ENCODE results near the gene IFNA14. TPM values are rescaled to one million over a fixed set of nuclear protein-coding genes. Genes with fewer than 3 reads are reported as not detected.
"Not testable (repeated sequence)": the region's sequence is repeated elsewhere in the genome, so short reads cannot be mapped to it uniquely, and the experiment has no call there.

The IFNA14 gene
- total and polyA plus RNA-seq, 10 donors, result not detected

DNA sequence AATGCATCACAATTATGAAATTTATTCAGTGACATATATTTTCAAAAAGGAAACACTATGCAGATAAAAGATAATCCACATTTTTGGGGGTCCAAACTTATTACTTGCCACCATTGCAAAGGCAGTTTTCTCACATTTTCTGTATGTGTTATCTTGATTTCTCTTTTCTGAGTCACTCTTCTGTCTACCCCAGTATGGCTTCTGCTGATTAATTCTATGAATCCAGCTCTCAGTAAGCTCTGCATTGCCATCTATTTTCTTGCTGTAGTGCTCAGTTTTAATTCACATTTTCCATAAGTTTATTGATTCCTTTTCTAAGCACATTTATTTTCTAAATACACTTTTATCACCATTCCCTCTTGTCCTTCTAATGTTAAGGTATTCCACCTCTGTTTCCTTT is 34.6 kb downstream of the IFNA14 start:
- no peak for TF ChIP-seq POLR2A (IDR thresholded peaks at IDR 0.05)
- no peak for TF ChIP-seq POLR2AphosphoS5 (IDR thresholded peaks at IDR 0.05)
- TF ChIP-seq, protein P1, sequence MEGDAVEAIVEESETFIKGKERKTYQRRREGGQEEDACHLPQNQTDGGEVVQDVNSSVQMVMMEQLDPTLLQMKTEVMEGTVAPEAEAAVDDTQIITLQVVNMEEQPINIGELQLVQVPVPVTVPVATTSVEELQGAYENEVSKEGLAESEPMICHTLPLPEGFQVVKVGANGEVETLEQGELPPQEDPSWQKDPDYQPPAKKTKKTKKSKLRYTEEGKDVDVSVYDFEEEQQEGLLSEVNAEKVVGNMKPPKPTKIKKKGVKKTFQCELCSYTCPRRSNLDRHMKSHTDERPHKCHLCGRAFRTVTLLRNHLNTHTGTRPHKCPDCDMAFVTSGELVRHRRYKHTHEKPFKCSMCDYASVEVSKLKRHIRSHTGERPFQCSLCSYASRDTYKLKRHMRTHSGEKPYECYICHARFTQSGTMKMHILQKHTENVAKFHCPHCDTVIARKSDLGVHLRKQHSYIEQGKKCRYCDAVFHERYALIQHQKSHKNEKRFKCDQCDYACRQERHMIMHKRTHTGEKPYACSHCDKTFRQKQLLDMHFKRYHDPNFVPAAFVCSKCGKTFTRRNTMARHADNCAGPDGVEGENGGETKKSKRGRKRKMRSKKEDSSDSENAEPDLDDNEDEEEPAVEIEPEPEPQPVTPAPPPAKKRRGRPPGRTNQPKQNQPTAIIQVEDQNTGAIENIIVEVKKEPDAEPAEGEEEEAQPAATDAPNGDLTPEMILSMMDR (IDR thresholded peaks at IDR 0.05 in 8 of 11, conservative IDR thresholded peaks at IDR 0.05 in 3 of 11), result no peak
- DNase-seq, result no peak
- Histone ChIP-seq H3K9me3 (peaks cover 0 to 4% (median 0%) of the 10 kb centered on the region in 8 donors), H3K4me1 (no peaks in the 10 kb centered on the region), H3K36me3 (no peaks in the 10 kb centered on the region), H3K27me3 (replicated peaks in 1 of 7) (no peaks in the 10 kb centered on the region), H3K27ac (no peak overlapping the region), H3K4me3 (no peak overlapping the region)
- intact Hi-C loops (cut with DNase I; ENCODE audit: low total_unique reads), result no loop called here

DNA sequence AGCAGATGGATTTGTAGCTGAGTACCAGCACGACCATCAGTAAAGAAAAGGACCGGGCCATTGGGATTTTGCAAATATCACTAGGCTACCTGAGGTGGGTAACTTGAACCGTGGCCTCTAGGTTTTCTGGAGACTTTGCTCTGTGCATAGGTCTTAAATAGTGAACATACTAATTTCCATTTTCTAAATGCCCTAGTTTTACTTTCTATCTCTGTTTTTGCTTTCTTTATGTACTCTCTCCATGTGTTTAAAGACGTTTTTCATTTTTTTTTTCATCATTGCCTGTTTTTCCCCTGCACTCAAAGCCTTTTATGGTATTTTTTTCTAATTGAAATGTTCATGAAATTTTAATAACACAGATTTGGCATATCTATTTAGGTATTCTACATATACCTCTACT is 37.7 kb downstream of the IFNA14 start, which contains the start of gene IFNA7:
IFNA7 (minus strand) TSS at position 101 of the 400 bp plus-strand sequence; CDS start at position 61, 40 bp downstream.
- WGBS, 5 donors, result 63 to 81% (median 73%) methylated on average over 4 of the region's 4 CpGs
- H3K27ac ChIP-seq; H3K27me3 ChIP-seq (replicated peaks in 1 of 7); H3K9me3 ChIP-seq; intact Hi-C loops (cut with DNase I; ENCODE audit: low total_unique reads); DNase-seq; H3K4me3 ChIP-seq; H3K36me3 ChIP-seq; H3K4me1 ChIP-seq: not testable (repeated sequence)

DNA sequence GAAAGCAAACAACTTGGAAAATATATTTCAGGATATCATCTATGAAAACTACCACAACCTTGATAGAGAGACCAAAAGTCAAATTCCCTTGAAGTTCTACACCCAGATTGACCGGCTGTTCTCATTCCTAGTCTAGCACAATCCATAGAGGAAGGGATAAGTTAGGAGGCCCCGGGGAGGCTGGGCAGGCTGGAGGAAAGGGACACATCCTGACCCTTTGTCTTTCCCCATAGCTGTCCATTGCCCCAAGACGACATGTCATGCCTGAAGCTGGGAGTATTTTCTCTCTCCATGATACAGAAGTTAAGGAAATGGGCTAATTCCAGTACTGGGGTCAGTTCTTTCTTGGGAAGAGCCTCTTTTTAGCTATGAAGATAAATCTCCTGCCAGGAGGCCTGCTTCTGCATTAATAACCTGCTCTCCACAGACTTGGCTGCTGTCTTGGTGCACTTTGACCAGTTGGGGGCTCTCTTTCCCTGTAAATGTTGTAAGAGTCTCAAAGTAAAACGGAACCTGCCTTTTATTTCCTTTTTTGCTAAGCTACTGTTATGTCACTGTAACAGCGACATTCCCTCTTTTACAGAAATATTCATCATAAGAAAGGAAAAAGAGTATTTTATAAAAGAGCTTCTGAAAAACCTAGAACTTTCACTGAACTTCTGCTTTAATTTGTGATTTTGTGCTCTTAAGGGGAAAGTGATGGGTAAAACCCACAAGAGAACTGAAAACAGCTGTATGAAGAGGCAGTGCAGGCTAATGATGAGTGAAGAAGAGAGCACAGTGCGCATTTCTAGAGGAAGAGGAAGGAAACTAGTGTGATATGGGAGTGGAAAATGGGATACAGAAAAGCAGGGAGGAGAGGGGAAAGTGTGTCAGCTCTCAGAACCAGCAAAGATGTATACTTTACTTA is 44.7 kb downstream of the IFNA14 start:
- H3K27me3 ChIP-seq (replicated peaks in 1 of 7); H3K4me3 ChIP-seq; H3K36me3 ChIP-seq; DNase-seq; H3K27ac ChIP-seq; H3K4me1 ChIP-seq; H3K9me3 ChIP-seq; intact Hi-C loops (cut with DNase I; ENCODE audit: low total_unique reads): not testable (repeated sequence)
- 31 to 38% (median 33%) methylated on average over 6 of the region's 6 CpGs for WGBS, 5 donors
- TF ChIP-seq, protein P1 (IDR thresholded peaks at IDR 0.05 in 8 of 11, conservative IDR thresholded peaks at IDR 0.05 in 3 of 11), result peak in 10 of 11 experiments; percentile 30 to 77 (median 55)

Other genes starting within 250 kb of the IFNA14 start
- 10 to 100 TPM in 2 of 7 donors, 1 to 10 TPM in 5; 5.9 to 18.0 (median 7.9) TPM for gene HACD4, start 208.4 kb downstream of the IFNA14 start, total RNA-seq
- 1 to 10 TPM; 1.6 to 3.0 (median 2.4) TPM for gene HACD4, start 208.4 kb downstream of the IFNA14 start, polyA plus RNA-seq
- gene IFNB1, start 162.1 kb downstream of the IFNA14 start, total RNA-seq, result not detected
- not detected for gene IFNB1, start 162.1 kb downstream of the IFNA14 start, polyA plus RNA-seq
- not detected for gene IFNW1, start 98.2 kb downstream of the IFNA14 start, total RNA-seq
- not detected for gene IFNW1, start 98.2 kb downstream of the IFNA14 start, polyA plus RNA-seq
- not detected for gene IFNA21, start 73.3 kb downstream of the IFNA14 start, total RNA-seq
- gene IFNA21, start 73.3 kb downstream of the IFNA14 start, polyA plus RNA-seq, result not detected
- gene IFNA4, start 52.4 kb downstream of the IFNA14 start, total RNA-seq, result not detected
- not detected for gene IFNA4, start 52.4 kb downstream of the IFNA14 start, polyA plus RNA-seq
- gene IFNA7, start 37.8 kb downstream of the IFNA14 start, total RNA-seq, result not detected
- gene IFNA7, start 37.8 kb downstream of the IFNA14 start, polyA plus RNA-seq, result not detected
- gene IFNA10, start 32.9 kb downstream of the IFNA14 start, total RNA-seq, result not detected
- gene IFNA10, start 32.9 kb downstream of the IFNA14 start, polyA plus RNA-seq, result not detected
- gene IFNA16, start 22.7 kb downstream of the IFNA14 start, total RNA-seq, result not detected
- gene IFNA16, start 22.7 kb downstream of the IFNA14 start, polyA plus RNA-seq, result not detected
- not detected for gene IFNA17, start 11.8 kb downstream of the IFNA14 start, total RNA-seq
- not detected for gene IFNA17, start 11.8 kb downstream of the IFNA14 start, polyA plus RNA-seq
- 1 to 10 TPM in 1 of 7 donors, not detected in 6; 1.2 TPM for gene IFNA5, start 65.3 kb upstream of the IFNA14 start, total RNA-seq
- not detected for gene IFNA5, start 65.3 kb upstream of the IFNA14 start, polyA plus RNA-seq
- gene KLHL9, start 95.4 kb upstream of the IFNA14 start, total RNA-seq, result 10 to 100 TPM; 21.5 to 32.7 (median 27.8) TPM
- gene KLHL9, start 95.4 kb upstream of the IFNA14 start, polyA plus RNA-seq, result 10 to 100 TPM in 1 of 3 donors, 1 to 10 TPM in 2; 7.7 to 11.4 (median 8.3) TPM
- under 1 TPM in 1 of 7 donors, not detected in 6; 0.23 TPM for gene IFNA6, start 110.9 kb upstream of the IFNA14 start, total RNA-seq
- not detected for gene IFNA6, start 110.9 kb upstream of the IFNA14 start, polyA plus RNA-seq
- 1 to 10 TPM in 1 of 7 donors, under 1 TPM in 3, not detected in 3; 0.25 to 1.7 (median 0.90) TPM for gene IFNA13, start 128.1 kb upstream of the IFNA14 start, total RNA-seq
- under 1 TPM in 1 of 3 donors, not detected in 2; 0.17 TPM for gene IFNA13, start 128.1 kb upstream of the IFNA14 start, polyA plus RNA-seq
- gene IFNA2, start 145.4 kb upstream of the IFNA14 start, total RNA-seq, result under 1 TPM in 2 of 7 donors, not detected in 5; 0.86 to 0.88 TPM
- not detected for gene IFNA2, start 145.4 kb upstream of the IFNA14 start, polyA plus RNA-seq
- not detected for gene IFNA8, start 169.1 kb upstream of the IFNA14 start, total RNA-seq
- not detected for gene IFNA8, start 169.1 kb upstream of the IFNA14 start, polyA plus RNA-seq
- gene IFNA1, start 200.4 kb upstream of the IFNA14 start, total RNA-seq, result not detected
- not detected for gene IFNA1, start 200.4 kb upstream of the IFNA14 start, polyA plus RNA-seq
- not detected for gene IFNE, start 242.3 kb upstream of the IFNA14 start, total RNA-seq
- gene IFNE, start 242.3 kb upstream of the IFNA14 start, polyA plus RNA-seq, result under 1 TPM in 2 of 3 donors, not detected in 1; 0.11 to 0.12 TPM

All from spleen (tissue), 11 donors.